Thymus (tissue), 11 donors: ENCODE results near the gene RILP. TPM values are rescaled to one million over a fixed set of nuclear protein-coding genes. Genes with fewer than 3 reads are reported as not detected.

Experiments used
- DNase-seq, 9 donors: peaks; one replicate each; pipeline ENCODE4 v3.0.0-alpha.2; 2013; ENCODE audit warnings: low spot score in 9 of 9, low read depth in 6 of 9, missing footprints in 1 of 9
- H3K27ac ChIP-seq, 2 donors: one replicate each; pipeline ENCODE4 v1.5.1; 2013; ENCODE audit warnings: control low read depth in 1 of 2, low read depth in 1 of 2, low read length in 1 of 2, mild to moderate bottlenecking in 1 of 2, moderate library complexity in 1 of 2
- H3K27me3 ChIP-seq, 2 donors: one replicate each; pipeline ENCODE4 v1.5.1; 2013; ENCODE audit warnings: low read length in 1 of 2; ENCODE audit not compliant: control insufficient read depth in 2 of 2, insufficient read depth in 1 of 2
- H3K36me3 ChIP-seq, 2 donors: one replicate each; pipeline ENCODE4 v1.5.1; 2013; ENCODE audit warnings: low read length in 1 of 2, mild to moderate bottlenecking in 1 of 2, moderate library complexity in 1 of 2; ENCODE audit not compliant: control insufficient read depth in 2 of 2, insufficient read depth in 2 of 2
- H3K4me1 ChIP-seq, 2 donors: one replicate each; pipeline ENCODE4 v1.5.1; 2013; ENCODE audit warnings: low read length in 2 of 2; ENCODE audit not compliant: control insufficient read depth in 2 of 2, insufficient read depth in 2 of 2
- H3K4me3 ChIP-seq, 2 donors: one replicate each; pipeline ENCODE4 v1.5.1; 2013; ENCODE audit warnings: low read length in 2 of 2, control low read depth in 1 of 2, mild to moderate bottlenecking in 1 of 2
- H3K9me3 ChIP-seq, 2 donors: one replicate each; pipeline ENCODE4 v1.5.1; 2013; ENCODE audit warnings: low read length in 1 of 2, mild to moderate bottlenecking in 1 of 2; ENCODE audit not compliant: control insufficient read depth in 2 of 2, insufficient read depth in 1 of 2
- WGBS: extraction: QIAGEN DNeasy Blood & Tissue Kit; methylation state at CpG from one replicate; pipeline ENCODE4 v1.1.7; 2013; 5-methylcytosine and 5-hydroxymethylcytosine counted together
- polyA plus RNA-seq: library from polyadenylated mRNA; stranded (reverse); fragments of 200-250 nt; gene quantifications from one replicate; pipeline ENCODE4 v1.2.3, GENCODE V29; 2013
- total RNA-seq: library from RNA; stranded (reverse); fragments of 120-200 nt; gene quantifications from one replicate; pipeline ENCODE4 v1.2.4, GENCODE V29; 2013
- donor health status: healthy.

RILP gene
- total and polyA plus RNA-seq, 2 donors, result 5.4 to 11.7 TPM

- H3K4me1 ChIP-seq, result peaks cover 0 to 8% of the 10 kb centered on the region in 2 donors
- H3K9me3 ChIP-seq, result no peaks in the 10 kb centered on the region
- H3K36me3 ChIP-seq, result no peaks in the 10 kb centered on the region
- H3K4me3 ChIP-seq, result no peak overlapping the region
- no peak overlapping the region for H3K27ac ChIP-seq
- 92% methylated on average over 10 of the region's 10 CpGs for WGBS
- DNase-seq, result no peak
- H3K27me3 ChIP-seq, result no peaks in the 10 kb centered on the region
Observed at GRCh38 chr17:1635675-1636465, 13.8 kb downstream of the RILP start.

GRCh38 chr17:1634841-1635650 lies 14.6 kb downstream of the RILP start:
- Histone ChIP-seq H3K4me3 (no peak overlapping the region), H3K9me3 (no peaks in the 10 kb centered on the region), H3K27ac (no peak overlapping the region), H3K27me3 (peaks cover 0 to 2% of the 10 kb centered on the region in 2 donors), H3K36me3 (no peaks in the 10 kb centered on the region), H3K4me1 (peaks cover 0 to 11% of the 10 kb centered on the region in 2 donors)
- 97% methylated on average over 45 of the region's 45 CpGs for WGBS
- DNase-seq, result no peak

- Histone ChIP-seq H3K27ac (no peak overlapping the region), H3K4me3 (no peak overlapping the region), H3K36me3 (peaks cover 0 to 3% of the 10 kb centered on the region in 2 donors), H3K27me3 (peaks cover 0 to 11% of the 10 kb centered on the region in 2 donors), H3K4me1 (peaks cover 5 to 29% of the 10 kb centered on the region in 2 donors), H3K9me3 (peaks cover 0 to 10% of the 10 kb centered on the region in 2 donors)
- WGBS, result 94% methylated on average over 4 of the region's 4 CpGs
- DNase-seq, result no peak
Observed at GRCh38 chr17:1630662-1631061, 19.0 kb downstream of the RILP start.

- H3K27ac ChIP-seq, result peak overlapping the region; percentile 93 to 96
- whole genome bisulfite sequencing, result 1% methylated on average over 45 of the region's 45 CpGs
- H3K4me1 ChIP-seq, result peaks cover 5 to 38% of the 10 kb centered on the region in 2 donors
- peaks cover 0 to 11% of the 10 kb centered on the region in 2 donors for H3K27me3 ChIP-seq
- H3K9me3 ChIP-seq, result peaks cover 0 to 10% of the 10 kb centered on the region in 2 donors
- H3K36me3 ChIP-seq, result peaks cover 0 to 12% of the 10 kb centered on the region in 2 donors
- DNase-seq, result peak in 7 of 9 donors; percentile 67 to 89 (median 83)
- H3K4me3 ChIP-seq, result peak overlapping the region; percentile 85 to 87
Observed at GRCh38 chr17:1629504-1630310, 20.0 kb downstream of the RILP start.

- peak in 8 of 9 donors; percentile 82 to 97 (median 92) for DNase-seq
- Histone ChIP-seq H3K27ac (peak overlapping the region; percentile 93 to 96), H3K4me1 (peaks cover 5 to 40% of the 10 kb centered on the region in 2 donors)
Observed at GRCh38 chr17:1628856-1629503, 20.7 kb downstream of the RILP start.

GRCh38 chr17:1627982-1628855 lies 21.4 kb downstream of the RILP start, which contains the start of gene SLC43A2:
TSS of gene SLC43A2 (minus strand) at chr17:1628834. CDS start at chr17:1627874, 960 bp downstream.
- peaks cover 5 to 40% of the 10 kb centered on the region in 2 donors for H3K4me1 ChIP-seq
- peaks cover 0 to 11% of the 10 kb centered on the region in 2 donors for H3K27me3 ChIP-seq
- H3K9me3 ChIP-seq, result peaks cover 0 to 10% of the 10 kb centered on the region in 2 donors
- H3K4me3 ChIP-seq, result peak within 1 kb of the TSS; percentile 85 to 87
- peak within 1 kb of the TSS; percentile 93 to 96 for H3K27ac ChIP-seq
- H3K36me3 ChIP-seq, result peaks cover 0 to 20% of the 10 kb centered on the region in 2 donors
- peak in 8 of 9 donors; percentile 73 to 94 (median 88) for DNase-seq
- under 1% methylated on average over 95 of the region's 95 CpGs for WGBS

More at GRCh38 chr17:1628856-1629503, 20.7 kb downstream of the RILP start:
- Histone ChIP-seq H3K27me3 (peaks cover 0 to 11% of the 10 kb centered on the region in 2 donors), H3K36me3 (peaks cover 0 to 17% of the 10 kb centered on the region in 2 donors), H3K9me3 (peaks cover 0 to 10% of the 10 kb centered on the region in 2 donors), H3K4me3 (peak overlapping the region; percentile 85 to 87)
- under 1% methylated on average over 77 of the region's 77 CpGs for WGBS

GRCh38 chr17:1627182-1627981 lies 22.3 kb downstream of the RILP start:
- DNase-seq, result peak in 3 of 9 donors; percentile 42 to 77 (median 60)
- peaks cover 5 to 40% of the 10 kb centered on the region in 2 donors for H3K4me1 ChIP-seq
- peaks cover 0 to 10% of the 10 kb centered on the region in 2 donors for H3K9me3 ChIP-seq
- H3K27me3 ChIP-seq, result peaks cover 0 to 11% of the 10 kb centered on the region in 2 donors
- H3K4me3 ChIP-seq, result peak overlapping the region; percentile 53 to 85
- 3% methylated on average over 39 of the region's 39 CpGs for WGBS
- H3K36me3 ChIP-seq, result peaks cover 0 to 20% of the 10 kb centered on the region in 2 donors
- peak overlapping the region; percentile 19 to 87 for H3K27ac ChIP-seq
